ENCODE data around the gene LRMDA.

Gene LRMDA

DNA sequence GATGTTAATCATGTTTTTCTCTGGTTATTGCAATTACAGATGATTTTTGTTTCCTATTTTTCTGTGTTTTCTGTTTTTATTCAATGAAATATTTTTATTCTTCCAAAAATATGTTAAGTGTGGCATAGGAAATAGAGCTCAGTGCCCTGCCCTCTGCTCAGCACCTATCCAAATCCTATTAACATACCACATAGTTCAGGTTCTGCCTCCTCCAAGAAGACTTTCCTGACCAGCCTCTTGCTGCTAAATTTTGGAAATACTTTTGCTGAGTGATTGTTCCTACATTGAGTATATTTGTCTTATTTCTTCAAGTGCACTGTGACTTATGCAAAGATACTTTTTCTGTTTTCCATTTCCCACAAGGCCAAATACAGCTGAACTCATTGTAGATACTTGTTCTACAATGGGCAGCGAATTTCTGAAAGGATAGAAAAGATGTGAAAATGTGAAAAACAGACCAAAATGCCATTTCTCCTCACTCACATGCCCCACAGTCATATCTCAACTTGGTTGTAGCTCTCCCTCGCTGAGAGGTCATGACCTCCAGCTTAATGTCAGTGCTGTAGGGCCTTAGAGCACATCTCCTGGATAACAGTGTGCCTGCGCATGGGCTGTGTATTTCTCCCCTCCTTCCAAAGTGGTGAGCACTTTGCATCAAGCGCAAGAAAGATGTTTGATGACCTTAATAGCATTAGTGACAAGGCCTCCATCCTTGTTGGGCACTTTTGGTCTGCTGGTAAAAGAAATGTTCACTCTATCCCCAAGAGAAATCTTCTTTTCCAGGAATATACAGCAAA, 677.3 kb downstream of the LRMDA start:
- TF ChIP-seq, protein P1, sequence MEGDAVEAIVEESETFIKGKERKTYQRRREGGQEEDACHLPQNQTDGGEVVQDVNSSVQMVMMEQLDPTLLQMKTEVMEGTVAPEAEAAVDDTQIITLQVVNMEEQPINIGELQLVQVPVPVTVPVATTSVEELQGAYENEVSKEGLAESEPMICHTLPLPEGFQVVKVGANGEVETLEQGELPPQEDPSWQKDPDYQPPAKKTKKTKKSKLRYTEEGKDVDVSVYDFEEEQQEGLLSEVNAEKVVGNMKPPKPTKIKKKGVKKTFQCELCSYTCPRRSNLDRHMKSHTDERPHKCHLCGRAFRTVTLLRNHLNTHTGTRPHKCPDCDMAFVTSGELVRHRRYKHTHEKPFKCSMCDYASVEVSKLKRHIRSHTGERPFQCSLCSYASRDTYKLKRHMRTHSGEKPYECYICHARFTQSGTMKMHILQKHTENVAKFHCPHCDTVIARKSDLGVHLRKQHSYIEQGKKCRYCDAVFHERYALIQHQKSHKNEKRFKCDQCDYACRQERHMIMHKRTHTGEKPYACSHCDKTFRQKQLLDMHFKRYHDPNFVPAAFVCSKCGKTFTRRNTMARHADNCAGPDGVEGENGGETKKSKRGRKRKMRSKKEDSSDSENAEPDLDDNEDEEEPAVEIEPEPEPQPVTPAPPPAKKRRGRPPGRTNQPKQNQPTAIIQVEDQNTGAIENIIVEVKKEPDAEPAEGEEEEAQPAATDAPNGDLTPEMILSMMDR (IDR thresholded peaks at IDR 0.05): no peak

DNA sequence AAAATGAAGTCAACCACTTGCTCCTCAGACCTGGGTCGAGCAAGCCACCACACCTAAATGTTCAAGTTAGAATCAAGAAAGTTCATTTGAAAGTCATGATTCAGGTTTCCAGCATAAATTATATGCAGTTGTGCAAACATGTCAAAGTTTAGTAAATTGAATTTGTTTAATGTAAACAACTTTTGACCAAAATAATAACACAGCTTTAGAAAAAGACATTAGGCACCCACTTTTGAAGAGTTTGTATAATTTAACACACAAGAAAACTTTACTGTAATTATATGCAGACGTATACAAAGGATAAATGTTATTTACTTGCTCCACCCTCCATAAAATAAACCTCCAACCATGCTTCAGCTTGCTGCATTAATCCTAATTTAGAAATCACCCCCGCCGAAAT, 680.0 kb downstream of the LRMDA start:
- TF ChIP-seq, protein P1 (IDR thresholded peaks at IDR 0.05): no peak

DNA sequence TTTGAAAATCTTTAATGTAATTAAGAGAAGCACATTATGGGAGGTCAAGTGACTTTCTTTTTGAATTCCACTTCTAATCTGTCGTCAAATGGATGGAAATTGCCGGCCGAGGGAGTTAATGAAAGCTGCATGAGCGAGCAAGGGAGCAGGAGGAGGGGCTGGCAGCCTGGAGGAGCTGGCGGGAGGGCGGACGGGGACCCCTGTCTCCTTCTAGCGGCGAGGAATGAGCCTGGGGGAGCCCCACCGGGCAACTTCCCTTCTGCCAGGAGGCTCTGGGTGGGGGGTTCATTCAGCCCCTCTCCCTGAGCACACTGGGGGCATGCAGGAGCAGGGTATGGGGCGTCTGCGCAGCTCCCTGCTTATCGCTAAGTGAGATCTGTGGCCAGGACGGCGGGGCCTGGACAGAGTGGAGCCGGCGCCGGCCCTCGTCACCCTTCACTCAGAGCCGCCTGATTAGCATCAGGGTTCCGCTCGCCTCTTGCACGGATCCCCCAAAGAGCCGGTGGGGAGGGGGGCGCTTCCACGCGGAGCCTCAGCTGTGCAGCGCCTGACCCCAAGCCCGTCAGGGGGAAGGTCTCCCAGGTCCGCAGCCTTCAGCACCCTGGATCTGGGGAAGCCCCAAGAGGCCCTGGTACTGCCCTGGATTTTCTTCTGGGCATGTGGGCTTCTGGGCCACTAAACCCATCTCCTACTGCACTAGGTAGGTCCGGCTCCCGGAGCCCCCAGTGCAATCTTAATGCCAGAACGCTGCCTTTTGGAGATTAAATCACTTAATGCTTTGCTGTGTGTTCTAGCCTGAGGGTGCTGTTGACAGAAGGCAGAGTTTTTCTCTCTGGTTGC, 680.8 kb downstream of the LRMDA start:
- TF ChIP-seq, protein P1 (IDR thresholded peaks at IDR 0.05): no peak

DNA sequence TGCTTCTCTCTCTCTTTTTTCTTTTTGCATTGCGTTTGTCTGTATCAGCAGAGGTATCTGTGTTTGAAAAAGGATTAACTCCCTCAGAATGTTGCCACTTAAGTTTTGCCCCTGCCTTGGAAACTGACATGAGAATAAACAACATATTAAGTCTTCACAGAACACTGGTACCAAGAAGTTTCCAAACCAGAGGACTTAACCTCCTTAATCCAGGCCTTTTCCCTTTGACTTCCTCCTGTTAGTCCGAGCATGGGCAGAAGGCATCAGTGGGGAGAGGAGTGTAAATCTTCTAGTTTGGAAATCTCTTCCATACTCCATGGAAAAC, 681.4 kb downstream of the LRMDA start:
- TF ChIP-seq, protein P1 (IDR thresholded peaks at IDR 0.05): no peak

DNA sequence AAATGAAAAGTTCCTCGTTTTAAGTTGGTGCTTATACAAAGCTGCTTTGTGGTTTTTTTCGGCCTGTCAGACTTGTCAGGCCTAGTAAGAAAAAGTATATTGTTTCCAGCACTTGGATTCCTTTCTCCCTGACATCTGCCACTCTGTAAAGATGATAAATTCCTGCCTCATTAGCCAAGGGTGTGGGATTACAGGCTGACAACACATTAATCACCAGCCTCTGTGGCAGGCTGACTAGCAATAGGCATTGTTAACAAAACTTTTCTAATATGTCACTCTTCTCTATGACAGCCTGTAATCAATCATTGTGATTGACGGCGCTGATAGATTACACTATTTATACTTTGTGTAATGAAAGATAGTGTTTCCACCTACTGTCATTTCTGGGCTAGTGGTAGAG, 682.5 kb downstream of the LRMDA start:
- TF ChIP-seq, protein P1 (IDR thresholded peaks at IDR 0.05): no peak

DNA sequence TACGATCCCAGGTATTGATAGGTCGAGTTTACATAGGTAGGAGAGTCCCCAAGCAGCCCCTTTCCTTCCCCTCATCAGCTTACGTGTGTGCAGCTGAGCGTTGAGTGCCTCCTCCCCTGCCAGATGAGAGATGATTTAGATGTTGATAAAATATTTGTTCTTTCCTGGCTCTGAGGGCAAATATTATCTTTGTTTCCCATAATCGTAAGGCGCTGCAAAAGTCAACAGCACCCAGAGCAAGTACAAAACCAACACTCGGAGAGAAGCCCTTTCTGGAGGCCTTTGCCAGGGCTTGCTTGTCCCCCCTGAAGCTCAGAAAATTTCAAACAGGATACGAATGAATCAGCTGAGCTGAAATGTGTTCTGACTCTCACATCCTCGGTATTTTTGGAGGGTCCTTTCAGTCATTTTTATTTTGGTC, 683.2 kb downstream of the LRMDA start:
- TF ChIP-seq, protein P1 (IDR thresholded peaks at IDR 0.05): no peak

DNA sequence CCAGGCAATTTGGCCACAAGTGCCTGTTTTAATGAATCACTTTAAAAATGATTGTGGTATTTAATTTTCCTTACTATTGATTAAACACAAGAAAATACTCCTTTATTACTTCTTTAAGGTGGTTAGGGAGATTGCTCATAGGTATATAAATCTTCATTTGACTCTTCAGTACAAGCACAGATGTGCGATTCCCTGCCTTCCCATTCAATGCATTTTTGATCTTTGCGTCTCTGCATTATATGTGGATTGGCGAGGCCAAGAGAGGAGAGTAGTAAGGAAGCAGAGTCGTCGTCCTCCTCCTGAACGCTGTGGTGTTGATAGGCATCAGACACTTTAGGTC, 683.7 kb downstream of the LRMDA start:
- TF ChIP-seq, protein P1 (IDR thresholded peaks at IDR 0.05): no peak
